Mesendoderm (in vitro differentiated cells): ENCODE data around the gene CHCT1.
"Not testable (repeated sequence)": the region's sequence is repeated elsewhere in the genome, so short reads cannot be mapped to it uniquely, and the experiment has no call there.

Source experiments
- DNase-seq: peaks from one replicate; pipeline ENCODE4 v3.0.0; 2013
- H2AK5ac ChIP-seq: 2 replicates; pipeline ENCODE4 v1.6.1; 2013; ENCODE audit warnings: low read length, inconsistent platforms
- H2BK120ac ChIP-seq: 2 replicates; pipeline ENCODE4 v1.6.1; 2013; ENCODE audit warnings: low read depth, mild to moderate bottlenecking, low read length, moderate library complexity, mixed read lengths
- H2BK15ac ChIP-seq: replicated peaks from 2 replicates; pipeline ENCODE4 v1.6.1; 2013; ENCODE audit warnings: low read depth, mild to moderate bottlenecking, moderate library complexity
- H2BK5ac ChIP-seq: 2 replicates; pipeline ENCODE4 v1.6.1; 2013; ENCODE audit warnings: low read length, inconsistent platforms
- H3K18ac ChIP-seq: 2 replicates; pipeline ENCODE4 v1.6.1; 2013; ENCODE audit warnings: mild to moderate bottlenecking, low read length, mixed read lengths
- H3K23ac ChIP-seq: one replicate; pipeline ENCODE4 v1.6.1; 2013; ENCODE audit warnings: low read length
- H3K27ac ChIP-seq: 2 replicates; pipeline ENCODE4 v1.5.1; 2013; ENCODE audit warnings: low read depth, mild to moderate bottlenecking, inconsistent platforms, low read length, moderate library complexity
- H3K27me3 ChIP-seq: 2 replicates; pipeline ENCODE4 v1.6.1; 2013; ENCODE audit warnings: low read length, control low read depth, mild to moderate bottlenecking, inconsistent platforms; ENCODE audit not compliant: insufficient read depth, poor library complexity
- H3K36me3 ChIP-seq: 2 replicates; pipeline ENCODE4 v1.6.1; 2013; ENCODE audit warnings: low read length, inconsistent platforms; ENCODE audit not compliant: control insufficient read depth, insufficient read depth
- H3K4ac ChIP-seq: one replicate; pipeline ENCODE4 v1.6.1; 2013; ENCODE audit warnings: low read depth, mild to moderate bottlenecking, low read length, moderate library complexity
- H3K4me1 ChIP-seq: 2 replicates; pipeline ENCODE4 v1.6.1; 2013; ENCODE audit warnings: low read depth, low read length, inconsistent platforms; ENCODE audit not compliant: control insufficient read depth
- H3K4me2 ChIP-seq: 2 replicates; pipeline ENCODE4 v1.6.1; 2013; ENCODE audit warnings: low read length
- H3K4me3 ChIP-seq: 2 replicates; pipeline ENCODE4 v1.5.1; 2013; ENCODE audit warnings: mild to moderate bottlenecking, low read length
- H3K56ac ChIP-seq: one replicate; pipeline ENCODE4 v1.6.1; 2013; ENCODE audit warnings: low read length
- H3K79me1 ChIP-seq: 2 replicates; pipeline ENCODE4 v1.6.1; 2013; ENCODE audit warnings: low read length, inconsistent platforms
- H3K79me2 ChIP-seq: 2 replicates; pipeline ENCODE4 v1.6.1; 2013; ENCODE audit warnings: mild to moderate bottlenecking, low read length; ENCODE audit not compliant: control insufficient read depth, insufficient read depth
- H3K9ac ChIP-seq: 2 replicates; pipeline ENCODE4 v1.6.1; 2013; ENCODE audit warnings: low read length, inconsistent platforms
- H4K5ac ChIP-seq: one replicate; pipeline ENCODE4 v1.6.1; 2013; ENCODE audit warnings: low read length
- H4K8ac ChIP-seq: one replicate; pipeline ENCODE4 v1.6.1; 2013; ENCODE audit warnings: low read depth, mild to moderate bottlenecking, control low read depth, low read length, moderate library complexity
- WGBS: extraction: QIAGEN DNeasy Blood & Tissue Kit; methylation state at CpG from one replicate; pipeline ENCODE4 v1.1.7; 2013; ENCODE audit warnings: low lambda C conversion rate, missing lambda C conversion rate; ENCODE audit not compliant: insufficient coverage; ENCODE audit errors: extremely low coverage; 5-methylcytosine and 5-hydroxymethylcytosine counted together

Gene CHCT1

DNA sequence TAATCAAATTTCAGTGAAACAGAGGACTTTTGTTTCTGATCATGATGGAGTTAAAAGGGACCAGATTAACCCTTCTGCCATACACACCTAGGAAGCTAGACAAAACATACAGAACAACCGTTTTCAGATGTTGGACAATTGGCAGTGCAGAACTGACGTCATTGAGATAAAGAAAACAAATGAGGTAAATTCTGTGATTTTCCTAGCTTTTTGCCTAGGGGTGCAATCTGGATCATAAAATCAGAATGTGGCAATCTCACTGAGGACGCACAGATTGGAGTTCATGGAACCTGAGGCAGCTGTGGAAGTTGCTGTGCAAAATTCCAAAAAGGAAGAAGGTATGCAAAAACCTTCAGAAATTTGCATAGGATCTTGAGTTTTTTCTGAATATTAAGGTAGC lies 15.4 kb upstream of the CHCT1 start:
- H3K23ac ChIP-seq = no peak overlapping the region
- WGBS = no CpG with 5 or more reads among the region's 3 CpGs
- no peaks in the 10 kb centered on the region for H3K27me3 ChIP-seq
- H3K9ac ChIP-seq = no peak overlapping the region
- no peak overlapping the region for H4K8ac ChIP-seq
- no peak overlapping the region for H3K4me3 ChIP-seq
- no peak overlapping the region for H2AK5ac ChIP-seq
- no peak overlapping the region for H3K4me2 ChIP-seq
- H3K36me3 ChIP-seq = no peaks in the 10 kb centered on the region
- no peak overlapping the region for H2BK120ac ChIP-seq
- no peaks in the 10 kb centered on the region for H3K79me2 ChIP-seq
- no peak overlapping the region for H4K5ac ChIP-seq
- H3K79me1 ChIP-seq = no peaks in the 10 kb centered on the region
- no peak overlapping the region for H3K56ac ChIP-seq
- no peak overlapping the region for H3K27ac ChIP-seq
- DNase-seq = no peak
- no peaks in the 10 kb centered on the region for H3K4me1 ChIP-seq
- H2BK5ac ChIP-seq = no peak overlapping the region
- no peak overlapping the region for H3K18ac ChIP-seq
- H2BK15ac ChIP-seq = no peak overlapping the region
- no peak overlapping the region for H3K4ac ChIP-seq

DNA sequence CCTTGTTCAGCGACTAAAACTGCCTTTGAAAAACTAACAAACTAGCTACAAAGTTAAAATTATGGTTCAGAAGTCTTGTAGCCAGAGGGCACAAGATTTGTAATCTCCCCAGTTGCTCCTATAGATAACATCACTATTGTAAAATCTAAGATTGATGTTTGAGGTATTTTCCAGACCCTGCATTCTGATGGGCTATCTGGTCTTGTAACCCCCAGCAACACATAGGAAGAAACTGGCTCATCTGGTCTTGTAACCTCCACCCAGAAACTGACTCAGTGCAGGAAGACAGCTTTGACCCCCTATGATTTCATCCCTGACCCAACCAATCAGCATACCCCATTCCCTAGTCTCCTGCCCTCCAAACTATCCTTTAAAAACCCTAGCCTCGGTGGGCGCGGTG lies 12.3 kb upstream of the CHCT1 start:
- Histone ChIP-seq H3K18ac (no peak overlapping the region), H3K79me2 (no peaks in the 10 kb centered on the region), H3K4me2 (no peak overlapping the region), H2AK5ac (no peak overlapping the region), H2BK5ac (no peak overlapping the region), H3K27me3 (no peaks in the 10 kb centered on the region), H3K36me3 (no peaks in the 10 kb centered on the region), H2BK15ac (no peak overlapping the region), H3K23ac (no peak overlapping the region), H3K9ac (no peak overlapping the region), H3K4me1 (no peaks in the 10 kb centered on the region), H3K27ac (no peak overlapping the region), H4K8ac (no peak overlapping the region), H3K4ac (no peak overlapping the region), H2BK120ac (no peak overlapping the region), H3K56ac (no peak overlapping the region), H4K5ac (no peak overlapping the region), H3K79me1 (no peaks in the 10 kb centered on the region), H3K4me3 (no peak overlapping the region)
- no peak for DNase-seq
- no CpG with 5 or more reads among the region's 4 CpGs for WGBS

DNA sequence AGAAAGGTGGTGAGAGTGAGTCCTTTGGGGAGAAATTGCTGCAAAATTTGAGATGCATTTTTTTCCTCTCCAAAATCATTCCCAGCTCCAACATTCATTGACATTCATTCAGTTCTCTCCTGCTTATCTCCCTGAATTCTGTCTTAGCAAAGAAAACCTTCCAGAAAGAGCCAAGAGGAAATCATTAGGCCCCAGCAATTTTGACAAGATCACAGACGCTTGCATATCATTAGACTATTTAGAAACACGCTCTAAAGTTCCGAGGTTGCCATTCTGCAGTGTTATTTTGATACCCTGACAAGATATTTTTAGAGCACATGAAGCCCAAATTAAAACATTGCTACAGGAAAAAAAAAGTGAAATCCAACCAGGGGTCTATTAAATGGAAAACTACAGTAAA lies 9.6 kb upstream of the CHCT1 start:
- no peaks in the 10 kb centered on the region for H3K79me1 ChIP-seq
- H3K4me1 ChIP-seq = no peaks in the 10 kb centered on the region
- no peak for DNase-seq
- H2BK120ac ChIP-seq = no peak overlapping the region
- no peaks in the 10 kb centered on the region for H3K27me3 ChIP-seq
- no peak overlapping the region for H2BK15ac ChIP-seq
- no peak overlapping the region for H2BK5ac ChIP-seq
- H3K56ac ChIP-seq = no peak overlapping the region
- H3K4ac ChIP-seq = no peak overlapping the region
- H3K18ac ChIP-seq = no peak overlapping the region
- no peak overlapping the region for H2AK5ac ChIP-seq
- no peaks in the 10 kb centered on the region for H3K36me3 ChIP-seq
- H4K8ac ChIP-seq = no peak overlapping the region
- H3K4me3 ChIP-seq = no peak overlapping the region
- no peak overlapping the region for H3K4me2 ChIP-seq
- no peak overlapping the region for H3K27ac ChIP-seq
- H3K23ac ChIP-seq = no peak overlapping the region
- no peak overlapping the region for H4K5ac ChIP-seq
- H3K79me2 ChIP-seq = no peaks in the 10 kb centered on the region
- H3K9ac ChIP-seq = no peak overlapping the region
- no CpG with 5 or more reads among the region's 3 CpGs for WGBS

DNA sequence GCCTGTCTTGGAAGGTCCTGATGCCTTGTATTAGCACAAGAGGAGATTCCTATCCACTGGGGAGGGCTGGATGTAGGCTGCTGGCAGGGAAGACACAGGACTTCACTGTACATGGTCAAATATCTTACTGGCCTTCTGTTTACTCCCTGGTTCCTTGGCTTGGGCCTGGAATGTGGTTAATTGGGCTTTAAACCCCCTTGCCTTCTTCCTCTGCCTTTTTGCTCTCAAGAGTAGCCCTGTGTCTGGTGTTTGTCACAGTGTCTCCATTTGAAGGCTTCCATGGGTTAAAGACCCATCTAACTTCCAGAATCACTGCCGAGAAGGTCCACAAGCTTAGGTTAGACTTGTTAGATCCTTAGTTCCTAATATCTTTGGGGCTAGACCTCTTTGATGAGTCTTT lies 7.1 kb upstream of the CHCT1 start:
- Histone ChIP-seq H3K4me3 (no peak overlapping the region), H2BK5ac (no peak overlapping the region), H3K56ac (no peak overlapping the region), H3K4me1 (no peaks in the 10 kb centered on the region), H2AK5ac (no peak overlapping the region), H3K27ac (no peak overlapping the region), H2BK15ac (no peak overlapping the region), H3K79me1 (no peaks in the 10 kb centered on the region), H3K23ac (no peak overlapping the region), H2BK120ac (no peak overlapping the region), H3K9ac (no peak overlapping the region), H3K36me3 (no peaks in the 10 kb centered on the region), H3K79me2 (no peaks in the 10 kb centered on the region), H4K5ac (no peak overlapping the region), H3K18ac (no peak overlapping the region), H3K4ac (no peak overlapping the region), H3K4me2 (no peak overlapping the region), H3K27me3 (no peaks in the 10 kb centered on the region), H4K8ac (no peak overlapping the region)
- DNase-seq = no peak
- no CpG with 5 or more reads among the region's 1 CpG for whole genome bisulfite sequencing

DNA sequence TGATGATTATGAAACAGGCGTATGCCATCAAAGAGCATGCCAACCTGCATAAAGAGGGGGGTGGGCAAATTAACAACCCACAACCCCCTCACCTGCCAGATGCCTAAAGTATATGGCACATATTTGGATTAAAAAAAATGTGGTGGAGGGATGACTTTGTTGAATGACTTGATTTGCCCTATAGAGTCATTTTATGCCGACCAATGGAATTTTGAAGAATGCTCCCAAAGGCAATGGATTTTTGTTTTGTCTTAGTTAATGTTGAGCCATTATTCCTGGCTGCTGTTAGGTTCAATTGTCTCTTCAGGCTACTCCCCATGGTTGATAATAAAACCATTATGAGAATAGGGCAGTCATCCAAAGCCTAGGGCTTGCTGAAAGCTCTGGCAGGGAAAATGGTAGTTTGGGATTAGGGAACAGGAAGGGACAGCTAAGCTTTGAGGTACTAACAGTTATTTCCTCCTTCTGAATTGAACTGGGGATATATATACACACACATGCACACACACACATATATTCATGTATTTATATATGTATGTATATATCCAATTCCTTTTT lies 5.8 kb upstream of the CHCT1 start:
- Histone ChIP-seq H3K18ac (no peak overlapping the region), H3K79me1 (no peaks in the 10 kb centered on the region), H2BK5ac (no peak overlapping the region), H3K4me3 (no peak overlapping the region), H3K27me3 (no peaks in the 10 kb centered on the region), H3K79me2 (no peaks in the 10 kb centered on the region), H3K56ac (no peak overlapping the region), H4K8ac (no peak overlapping the region), H3K4me2 (no peak overlapping the region), H3K27ac (no peak overlapping the region), H2BK15ac (no peak overlapping the region), H3K4ac (no peak overlapping the region), H4K5ac (no peak overlapping the region), H3K36me3 (no peaks in the 10 kb centered on the region), H3K4me1 (no peaks in the 10 kb centered on the region), H3K23ac (no peak overlapping the region), H3K9ac (no peak overlapping the region), H2AK5ac (no peak overlapping the region), H2BK120ac (no peak overlapping the region)
- DNase-seq = no peak
- no CpG with 5 or more reads among the region's 2 CpGs for WGBS

DNA sequence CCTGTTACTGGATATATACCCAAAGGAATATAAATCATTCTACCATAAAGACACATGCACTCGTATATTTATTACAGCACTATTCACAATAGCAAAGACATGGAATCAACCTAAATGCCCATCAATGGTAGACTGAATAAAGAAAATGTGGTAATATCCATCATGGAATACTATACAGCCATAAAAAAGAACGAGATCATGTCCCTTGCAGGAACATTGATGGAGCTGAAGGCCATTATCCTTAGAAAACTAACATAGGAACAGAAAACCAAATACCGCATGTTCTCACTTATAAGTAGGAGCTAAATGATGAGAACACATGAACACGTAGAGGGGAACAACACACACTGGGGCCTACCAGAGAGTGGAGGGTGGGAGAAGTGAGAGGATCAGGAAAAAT lies 3.3 kb upstream of the CHCT1 start:
- H3K4me2 ChIP-seq, H3K4me3 ChIP-seq, H3K27ac ChIP-seq, H3K56ac ChIP-seq, H3K18ac ChIP-seq, H3K79me1 ChIP-seq, H3K4ac ChIP-seq, H3K36me3 ChIP-seq, DNase-seq, H3K79me2 ChIP-seq, H2BK5ac ChIP-seq, H3K23ac ChIP-seq, H4K8ac ChIP-seq, H2BK120ac ChIP-seq, H3K27me3 ChIP-seq, H3K9ac ChIP-seq, H2AK5ac ChIP-seq, H3K4me1 ChIP-seq, H2BK15ac ChIP-seq, H4K5ac ChIP-seq: not testable (repeated sequence)
- no CpG with 5 or more reads among the region's 4 CpGs for WGBS
